Measurements from ENCODE around the gene RBMS2.

GRCh38 chr12:56591961-56592360, 70.3 kb downstream of the RBMS2 start:
- no peak for TF ChIP-seq ZNF24 (tag by site-specific recombination; IDR thresholded peaks at IDR 0.05)
- no peak for TF ChIP-seq CTCF (tag by site-specific recombination; IDR thresholded peaks at IDR 0.05)
- TF ChIP-seq ZNF561 (tag by site-specific recombination; IDR thresholded peaks at IDR 0.05; ENCODE audit: borderline replicate concordance), result no peak

Data from HEK293 (cell line).